ENCODE results near the gene IL31. TPM values are rescaled to one million over a fixed set of nuclear protein-coding genes. Genes with fewer than 3 reads are reported as not detected.
A peak's percentile ranks its signal among the peaks of the same experiment; 100 is the strongest.

Gene IL31
- total and polyA plus RNA-seq, 2 of the 4 experiments (the other 2 are of a cell fraction): not detected

DNA sequence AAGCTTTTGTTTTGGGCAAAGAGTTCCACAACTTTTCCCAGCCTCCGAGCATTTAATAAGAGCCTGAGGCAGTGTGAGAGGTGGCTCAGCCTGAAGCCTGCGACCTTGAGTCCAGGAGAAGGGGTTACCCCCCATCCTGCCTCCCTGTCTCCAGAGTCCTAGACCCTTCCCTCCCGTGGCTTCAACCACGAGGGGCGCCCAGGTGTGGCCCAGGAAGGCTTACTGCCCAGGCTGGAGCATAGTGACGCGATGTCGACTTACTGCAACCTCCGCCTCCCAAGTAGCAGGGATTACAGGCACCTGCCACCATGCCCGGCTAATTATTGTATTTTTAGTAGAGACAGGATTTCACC lies 9.5 kb upstream of the IL31 start:
- Histone ChIP-seq H3K27ac (ENCODE audit: insufficient read depth, low read length) (no peak overlapping the region), H2BK5ac (ENCODE audit: low read depth, low read length, poor library complexity, severe bottlenecking) (no peak overlapping the region), H3K79me1 (ENCODE audit: low read depth in 1 of 2, low read length in 2 of 2) (no peaks in the 10 kb centered on the region), H3K4me2 (ENCODE audit: low read depth, low read length) (no peak overlapping the region; the same call in 1 of the 2 replicates), H3K36me3 (ENCODE audit: control insufficient read depth, insufficient read depth, low read length) (no peaks in the 10 kb centered on the region), H2AK9ac (replicated peaks; ENCODE audit: low read depth, low read length, poor library complexity) (no peak overlapping the region), H3K18ac (ENCODE audit: low read depth, low read length) (no peak overlapping the region), H3K9me3 (ENCODE audit: control insufficient read depth, insufficient read depth, low read length) (0 out of 2 replicates have a peak, but pooled peaks cover 2% of the 10 kb centered on the region), H3K4me1 (ENCODE audit: control insufficient read depth, insufficient read depth, low read length) (peaks cover 5% of the 10 kb centered on the region; the same call in 1 of the 2 replicates), H4K8ac (ENCODE audit: low read depth in 2 of 2, low read length in 2 of 2) (no peak overlapping the region), H3K14ac (replicated peaks; ENCODE audit: low read depth, low read length) (no peak overlapping the region), H3K9me1 (ENCODE audit: insufficient read depth, low read length) (no peaks in the 10 kb centered on the region), H2AK5ac (ENCODE audit: low read depth, low read length) (peak overlapping the region; percentile 59; the same call in 1 of the 2 replicates), H3K4ac (ENCODE audit: low read depth, low read length) (no peak overlapping the region), H2BK20ac (ENCODE audit: low read depth, low read length) (no peak overlapping the region), H4K91ac (ENCODE audit: insufficient read depth, low read depth, low read length) (no peak overlapping the region), H3K56ac (ENCODE audit: extremely low read depth, insufficient read depth, low read length) (no peak overlapping the region), H4K5ac (ENCODE audit: low read depth, low read length) (no peak overlapping the region), H3K4me3 (ENCODE audit: insufficient read depth, low read depth, low read length) (no peak overlapping the region), H3K27me3 (ENCODE audit: control insufficient read depth, insufficient read depth, low read length) (no peaks in the 10 kb centered on the region), H4K20me1 (ENCODE audit: insufficient read depth, low read length) (peaks cover 4% of the 10 kb centered on the region; the same call in 1 of the 2 replicates), H2BK120ac (ENCODE audit: low read depth, low read length) (no peak overlapping the region), H2AFZ (replicated peaks; ENCODE audit: low read length, poor library complexity) (peak overlapping the region; percentile 84), H3K23ac (ENCODE audit: low read depth, low read length) (no peak overlapping the region), H2BK15ac (ENCODE audit: low read depth, low read length) (no peak overlapping the region), H3K9ac (ENCODE audit: low read depth, low read length) (no peak overlapping the region)
- BruUV-seq (replicated peaks): no TSS peak
- ChIA-PET POLR2A (ENCODE audit: unreplicated experiment) (no interaction called here), CTCF (interaction anchor here (0.9 kb wide), 1 partner anchor 129 kb away, joined by 3 read pairs; no protein-coding TSS in a partner anchor)
- ATAC-seq (ENCODE audit: low read depth) (no peak), DNase-seq (no peak)
- in situ Hi-C loops (cut with MboI; ENCODE audit: low sequenced_read_pairs): no loop called here
- intact Hi-C loops (cut with micrococcal nuclease): no loop called here
- 67% methylated on average over 1 of the region's 10 CpGs; no CpG with 5 or more reads in 1 of the 2 experiments for WGBS, 2 experiments (ENCODE audit: extremely low coverage in 2 of 2, insufficient read length in 1 of 2)
- dilution Hi-C loops (cut with HindIII; ENCODE audit: low sequenced_read_pairs, unreplicated experiment): no loop called here
- TF ChIP-seq RAD21 (IDR thresholded peaks at IDR 0.05; ENCODE audit: low read length) (no peak), NFE2L2 (IDR thresholded peaks at IDR 0.05; ENCODE audit: low read depth, low read length) (no peak), SMC3 (IDR thresholded peaks at IDR 0.05; ENCODE audit: low read depth, low read length) (no peak), CEBPB (IDR thresholded peaks at IDR 0.05; ENCODE audit: low read depth, low read length) (no peak), CHD1 (IDR thresholded peaks at IDR 0.05; ENCODE audit: low read depth, low read length) (no peak), MXI1 (IDR thresholded peaks at IDR 0.05; ENCODE audit: borderline replicate concordance, low read depth, low read length) (no peak), MAZ (IDR thresholded peaks at IDR 0.05; ENCODE audit: borderline replicate concordance, low read depth, low read length) (no peak), BHLHE40 (IDR thresholded peaks at IDR 0.05; ENCODE audit: low read depth, low read length) (no peak), RFX5 (IDR thresholded peaks at IDR 0.05; ENCODE audit: low read depth, low read length) (no peak), RCOR1 (IDR thresholded peaks at IDR 0.05; ENCODE audit: insufficient replicate concordance, low read length) (no peak), POLR2A (IDR thresholded peaks at IDR 0.05; ENCODE audit: low read depth, low read length) (no peak), FOS (IDR thresholded peaks at IDR 0.05; ENCODE audit: low read depth, low read length) (no peak), MAFK (IDR thresholded peaks at IDR 0.05; ENCODE audit: low read depth, low read length) (no peak)
- TF ChIP-seq, protein P1, sequence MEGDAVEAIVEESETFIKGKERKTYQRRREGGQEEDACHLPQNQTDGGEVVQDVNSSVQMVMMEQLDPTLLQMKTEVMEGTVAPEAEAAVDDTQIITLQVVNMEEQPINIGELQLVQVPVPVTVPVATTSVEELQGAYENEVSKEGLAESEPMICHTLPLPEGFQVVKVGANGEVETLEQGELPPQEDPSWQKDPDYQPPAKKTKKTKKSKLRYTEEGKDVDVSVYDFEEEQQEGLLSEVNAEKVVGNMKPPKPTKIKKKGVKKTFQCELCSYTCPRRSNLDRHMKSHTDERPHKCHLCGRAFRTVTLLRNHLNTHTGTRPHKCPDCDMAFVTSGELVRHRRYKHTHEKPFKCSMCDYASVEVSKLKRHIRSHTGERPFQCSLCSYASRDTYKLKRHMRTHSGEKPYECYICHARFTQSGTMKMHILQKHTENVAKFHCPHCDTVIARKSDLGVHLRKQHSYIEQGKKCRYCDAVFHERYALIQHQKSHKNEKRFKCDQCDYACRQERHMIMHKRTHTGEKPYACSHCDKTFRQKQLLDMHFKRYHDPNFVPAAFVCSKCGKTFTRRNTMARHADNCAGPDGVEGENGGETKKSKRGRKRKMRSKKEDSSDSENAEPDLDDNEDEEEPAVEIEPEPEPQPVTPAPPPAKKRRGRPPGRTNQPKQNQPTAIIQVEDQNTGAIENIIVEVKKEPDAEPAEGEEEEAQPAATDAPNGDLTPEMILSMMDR (conservative IDR thresholded peaks at IDR 0.05; ENCODE audit: low read depth, low read length): no peak
- TF ChIP-seq, protein P2, sequence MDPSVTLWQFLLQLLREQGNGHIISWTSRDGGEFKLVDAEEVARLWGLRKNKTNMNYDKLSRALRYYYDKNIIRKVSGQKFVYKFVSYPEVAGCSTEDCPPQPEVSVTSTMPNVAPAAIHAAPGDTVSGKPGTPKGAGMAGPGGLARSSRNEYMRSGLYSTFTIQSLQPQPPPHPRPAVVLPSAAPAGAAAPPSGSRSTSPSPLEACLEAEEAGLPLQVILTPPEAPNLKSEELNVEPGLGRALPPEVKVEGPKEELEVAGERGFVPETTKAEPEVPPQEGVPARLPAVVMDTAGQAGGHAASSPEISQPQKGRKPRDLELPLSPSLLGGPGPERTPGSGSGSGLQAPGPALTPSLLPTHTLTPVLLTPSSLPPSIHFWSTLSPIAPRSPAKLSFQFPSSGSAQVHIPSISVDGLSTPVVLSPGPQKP (IDR thresholded peaks at IDR 0.05; ENCODE audit: borderline replicate concordance, low read depth, low read length): no peak
- TF ChIP-seq, protein P3, sequence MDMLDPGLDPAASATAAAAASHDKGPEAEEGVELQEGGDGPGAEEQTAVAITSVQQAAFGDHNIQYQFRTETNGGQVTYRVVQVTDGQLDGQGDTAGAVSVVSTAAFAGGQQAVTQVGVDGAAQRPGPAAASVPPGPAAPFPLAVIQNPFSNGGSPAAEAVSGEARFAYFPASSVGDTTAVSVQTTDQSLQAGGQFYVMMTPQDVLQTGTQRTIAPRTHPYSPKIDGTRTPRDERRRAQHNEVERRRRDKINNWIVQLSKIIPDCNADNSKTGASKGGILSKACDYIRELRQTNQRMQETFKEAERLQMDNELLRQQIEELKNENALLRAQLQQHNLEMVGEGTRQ (IDR thresholded peaks at IDR 0.05; ENCODE audit: low read depth, low read length): no peak

Measured in IMR-90 (cell line).